Measurements from ENCODE around the gene SMG5.

GRCh38 chr1:156233426-156234127 is 49.0 kb downstream of the SMG5 start:
- TF ChIP-seq CTCF (IDR thresholded peaks at IDR 0.05) (no peak), POLR2A (IDR thresholded peaks at IDR 0.05) (no peak)

Measured in lower leg skin (tissue), 3 donors.